GM19397 (cell line): ENCODE measurements around the gene ATP6V1C2.
"Not testable (repeated sequence)": the region's sequence is repeated elsewhere in the genome, so short reads cannot be mapped to it uniquely, and the experiment has no call there.

ENCODE experiments used
- ATAC-seq: cut with Tn5 transposase; IDR thresholded peaks from one replicate; pipeline ENCODE4 v1.9.1; 2021; ENCODE audit warnings: mild to moderate bottlenecking, moderate library complexity; ENCODE audit not compliant: unreplicated experiment

The ATP6V1C2 gene

DNA sequence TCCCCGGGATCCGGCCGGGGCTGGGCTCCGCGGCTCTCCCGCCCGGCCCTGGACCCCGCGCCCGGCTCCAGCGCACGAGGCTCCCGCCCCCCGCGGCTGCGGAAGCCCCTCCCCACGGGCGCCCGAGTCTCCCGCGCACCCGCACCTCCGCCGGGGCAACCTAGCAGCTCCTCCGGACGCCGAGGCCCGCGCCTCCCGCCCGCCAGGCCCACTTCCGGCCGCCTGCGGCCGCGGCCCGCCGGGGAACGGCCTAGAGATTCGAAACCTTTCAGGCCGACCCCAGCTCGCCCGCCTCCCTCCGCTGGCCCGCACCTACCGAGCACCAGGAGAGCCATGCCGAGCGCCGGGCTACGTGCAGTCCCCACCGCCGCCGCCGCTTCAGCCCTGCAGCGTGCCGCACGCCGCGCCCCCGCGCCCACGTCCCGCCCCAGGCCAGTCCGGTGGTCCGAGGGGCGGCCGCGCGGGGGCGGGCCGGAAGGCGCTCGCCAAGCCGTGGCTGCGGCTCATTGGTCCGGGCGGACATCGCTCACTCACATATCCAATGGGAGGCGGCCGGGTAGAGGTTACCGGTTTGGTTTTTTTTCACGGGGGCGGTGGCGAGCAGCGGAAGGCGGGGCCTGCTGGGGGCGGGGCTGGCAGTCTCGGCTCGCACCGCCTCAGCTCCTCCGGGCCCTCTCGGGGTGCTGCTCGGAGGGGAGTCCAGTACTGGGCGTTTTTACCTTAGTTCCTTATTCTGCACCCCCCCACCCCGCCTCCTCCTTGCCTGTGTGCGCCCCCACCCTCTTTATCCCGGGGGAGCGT lies 91.1 kb downstream of the ATP6V1C2 start, which contains the start of gene PDIA6:
Gene PDIA6, minus strand, starts transcription at position 424 of the 801 bp plus-strand sequence. Its CDS starts 89 bp downstream, at position 335.
- ATAC-seq = peak; percentile 94

DNA sequence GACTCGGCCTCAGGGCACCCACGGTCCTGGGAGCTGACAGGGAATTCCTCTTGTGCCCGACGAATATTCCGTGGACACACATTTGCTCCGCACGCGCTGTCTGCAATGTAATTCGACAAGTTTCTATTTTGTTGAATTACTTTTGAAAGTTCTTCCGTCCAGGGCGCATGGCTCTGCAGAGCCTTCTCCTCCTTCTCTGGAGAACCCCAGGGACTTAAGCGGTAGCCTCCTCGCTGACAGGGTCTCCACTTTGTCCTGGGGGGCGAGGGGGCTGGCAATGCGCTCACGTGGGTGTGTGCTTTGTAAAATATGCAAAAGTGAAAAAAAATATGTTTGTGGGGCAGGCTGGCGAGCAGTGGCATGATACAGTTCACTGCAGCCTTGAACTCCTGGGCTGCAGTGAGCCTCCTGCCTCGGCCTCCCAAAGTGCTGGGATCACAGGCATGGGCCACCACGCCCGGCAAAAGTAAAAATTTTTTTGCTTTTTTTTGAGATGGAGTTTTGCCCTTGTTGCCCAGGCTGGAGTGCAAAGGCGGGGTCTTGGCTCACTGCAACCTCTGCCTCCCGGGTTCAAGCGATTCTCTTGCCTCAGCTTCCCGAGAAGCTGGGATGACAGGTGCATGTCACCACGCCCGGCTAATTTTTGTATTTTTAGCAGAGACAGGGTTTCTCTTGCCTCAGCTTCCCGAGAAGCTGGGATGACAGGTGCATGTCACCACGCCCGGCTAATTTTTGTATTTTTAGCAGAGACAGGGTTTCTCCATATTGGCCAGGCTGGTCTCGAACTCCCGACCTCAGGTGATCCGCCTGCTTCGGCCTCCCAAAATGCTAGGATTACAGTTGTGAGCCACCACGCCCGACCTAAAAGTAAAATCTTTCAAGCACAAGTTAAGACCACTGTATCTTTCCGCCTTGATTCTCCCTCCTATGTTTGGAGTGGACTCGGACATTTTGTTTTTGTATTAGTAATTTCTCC lies 92.0 kb downstream of the ATP6V1C2 start:
- not testable (repeated sequence) for ATAC-seq

DNA sequence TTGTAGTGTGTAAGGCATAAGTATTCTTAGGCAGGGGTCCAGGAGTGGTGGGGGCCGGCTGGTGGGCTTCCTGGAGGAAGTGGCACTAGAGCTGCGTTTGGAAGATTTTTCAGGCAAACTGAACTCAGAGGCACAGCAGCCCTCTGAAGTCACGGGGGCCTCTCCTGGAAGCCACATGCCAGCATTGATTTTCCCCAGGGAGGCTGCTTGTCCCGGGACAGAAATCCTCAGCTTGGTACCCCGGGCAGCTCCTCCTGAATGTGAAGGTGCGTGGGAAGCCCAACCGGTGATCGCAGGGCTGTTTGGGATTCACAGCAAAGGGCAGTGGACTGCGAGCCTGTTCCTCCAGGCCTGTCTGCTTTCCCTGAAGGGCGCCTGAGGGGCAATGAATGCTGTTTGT lies 92.7 kb downstream of the ATP6V1C2 start:
- ATAC-seq = no peak

DNA sequence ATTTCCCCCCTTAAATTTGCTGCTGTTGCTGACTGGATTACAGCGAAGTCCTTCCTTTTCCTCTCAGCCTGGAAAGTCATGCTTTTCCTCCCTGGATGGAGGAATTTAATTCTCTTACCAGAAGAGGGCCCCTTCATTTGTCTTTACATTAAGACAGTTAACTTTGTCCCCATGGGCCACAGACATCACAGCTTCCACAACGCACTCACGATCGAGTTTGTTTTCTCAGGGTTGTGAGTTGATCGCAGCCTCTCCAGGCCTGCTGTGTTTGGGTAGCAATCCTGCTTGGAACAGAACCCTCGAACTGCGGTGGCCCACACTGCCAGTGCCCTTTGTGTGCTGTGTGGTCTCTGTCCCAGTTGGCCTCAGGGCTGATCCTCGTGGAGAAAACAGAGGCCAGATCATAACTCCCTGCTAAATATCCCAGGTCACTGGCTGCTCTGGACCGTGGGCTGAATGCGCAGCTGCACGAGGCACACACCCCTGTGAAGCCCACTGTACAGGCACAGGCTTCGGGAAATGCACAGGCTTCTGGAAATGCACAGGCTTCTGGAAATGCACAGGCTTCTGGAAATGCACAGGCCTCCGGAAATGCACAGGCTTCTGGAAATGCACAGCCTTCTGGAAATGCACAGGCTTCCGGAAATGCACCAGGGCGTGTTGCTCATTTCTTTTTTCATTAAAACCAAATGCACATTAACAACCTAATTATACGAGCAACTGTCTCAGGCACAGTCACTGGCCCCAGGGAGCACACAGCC lies 93.3 kb downstream of the ATP6V1C2 start:
- ATAC-seq = no peak

DNA sequence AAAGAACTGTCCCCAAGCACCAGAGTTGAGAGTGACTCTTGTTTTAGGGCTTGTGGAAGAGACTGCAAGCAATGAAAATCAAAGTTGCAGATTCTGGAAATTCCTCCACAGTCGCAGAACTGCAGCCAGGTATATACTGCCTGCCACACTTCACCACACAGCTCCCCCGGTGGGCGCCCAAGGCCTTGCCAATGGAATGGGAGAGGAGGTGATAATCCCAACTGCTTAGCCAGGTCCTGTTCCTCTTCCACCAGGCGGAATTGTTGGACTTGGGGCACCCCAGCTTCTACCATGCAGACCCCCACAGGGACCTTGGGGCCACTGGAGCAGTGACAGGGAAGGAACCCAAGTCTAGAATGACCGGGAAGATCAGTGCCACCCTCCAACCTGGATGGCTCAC lies 96.0 kb downstream of the ATP6V1C2 start:
- no peak for ATAC-seq

DNA sequence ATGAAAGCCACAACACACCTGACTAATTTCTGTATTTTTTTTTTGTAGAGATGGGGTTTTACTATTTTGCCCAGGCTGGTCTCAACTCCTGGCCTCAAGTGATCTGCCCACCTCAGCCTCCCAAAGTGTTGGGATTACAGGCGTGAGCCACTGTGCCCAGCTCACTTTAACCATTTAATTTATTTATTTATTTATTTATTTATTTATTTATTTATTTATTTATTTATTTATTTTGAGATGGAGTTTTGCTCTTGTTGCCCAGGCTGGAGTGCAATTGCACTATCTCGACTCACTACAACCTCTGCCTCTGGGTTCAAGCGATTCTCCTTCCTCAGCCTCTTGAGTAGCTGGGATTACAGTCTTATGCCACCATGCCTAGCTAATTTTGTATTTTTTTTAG lies 96.9 kb downstream of the ATP6V1C2 start:
- not testable (repeated sequence) for ATAC-seq

DNA sequence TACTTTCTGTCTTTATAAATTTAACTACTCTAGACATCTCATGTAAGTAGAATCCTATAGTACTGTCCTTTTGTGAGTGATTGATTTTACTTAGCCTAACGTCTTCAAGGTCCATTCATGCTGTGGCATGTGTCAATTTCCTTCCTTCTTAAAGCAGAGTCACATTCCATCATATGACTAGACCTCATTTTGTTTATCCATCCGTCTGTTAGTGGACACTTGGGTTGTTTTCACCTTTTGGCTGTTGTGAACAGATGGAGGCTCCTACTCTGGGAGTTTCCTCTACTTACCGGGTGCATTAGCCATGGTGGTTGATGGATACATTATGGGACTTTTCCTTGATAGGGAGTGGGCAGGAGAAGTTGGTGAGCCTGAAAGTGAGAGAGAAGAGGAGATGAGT lies 97.6 kb downstream of the ATP6V1C2 start:
- ATAC-seq = no peak

DNA sequence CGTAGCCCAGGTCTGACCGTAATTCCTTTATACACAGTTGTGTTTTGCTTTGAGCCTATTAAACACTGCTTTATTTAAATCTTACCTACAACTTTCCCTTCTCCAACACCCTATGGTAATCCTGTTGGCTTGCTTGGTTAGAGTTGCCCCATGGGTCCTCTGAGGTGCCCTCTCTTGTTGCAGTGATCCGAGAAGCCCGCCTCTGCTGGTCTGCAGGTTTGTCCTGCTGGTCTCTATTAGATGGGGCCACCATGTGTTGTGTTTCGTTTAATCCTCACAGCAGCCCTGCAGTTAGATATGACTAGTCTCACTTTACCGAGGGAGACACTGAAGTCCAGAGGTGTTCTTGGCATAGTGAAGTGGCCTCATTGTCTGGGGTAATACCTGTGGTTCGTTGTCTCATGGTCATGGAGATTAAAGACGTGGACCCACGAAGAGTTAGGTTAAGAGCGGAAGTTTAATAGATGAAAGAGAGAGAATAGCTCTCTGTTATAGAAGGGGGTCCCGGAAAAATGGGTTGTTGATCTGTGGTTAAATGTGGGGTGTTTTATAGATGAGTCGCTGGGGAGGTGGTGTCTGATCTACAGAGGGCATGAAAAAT lies 98.4 kb downstream of the ATP6V1C2 start:
- ATAC-seq = no peak

DNA sequence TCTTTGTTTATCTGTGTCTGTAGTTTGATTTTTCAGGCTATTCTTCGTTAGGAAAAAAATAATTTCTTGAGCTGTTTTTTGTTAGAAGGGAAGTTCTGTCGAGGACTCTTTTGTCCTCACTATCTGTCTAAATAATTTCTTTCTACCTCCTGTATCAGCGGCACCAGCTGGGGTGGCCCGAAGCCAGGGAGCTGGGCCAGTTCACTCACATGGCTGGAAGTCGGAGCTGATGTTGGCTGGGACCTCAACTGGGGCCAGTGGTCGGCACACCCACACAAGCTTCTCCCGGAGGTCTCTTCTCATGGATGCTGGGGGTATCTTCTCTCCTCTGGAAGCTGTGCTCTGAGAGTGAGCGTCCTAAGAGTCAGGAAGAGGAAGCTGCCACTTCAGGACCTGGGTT lies 99.1 kb downstream of the ATP6V1C2 start:
- no peak for ATAC-seq

DNA sequence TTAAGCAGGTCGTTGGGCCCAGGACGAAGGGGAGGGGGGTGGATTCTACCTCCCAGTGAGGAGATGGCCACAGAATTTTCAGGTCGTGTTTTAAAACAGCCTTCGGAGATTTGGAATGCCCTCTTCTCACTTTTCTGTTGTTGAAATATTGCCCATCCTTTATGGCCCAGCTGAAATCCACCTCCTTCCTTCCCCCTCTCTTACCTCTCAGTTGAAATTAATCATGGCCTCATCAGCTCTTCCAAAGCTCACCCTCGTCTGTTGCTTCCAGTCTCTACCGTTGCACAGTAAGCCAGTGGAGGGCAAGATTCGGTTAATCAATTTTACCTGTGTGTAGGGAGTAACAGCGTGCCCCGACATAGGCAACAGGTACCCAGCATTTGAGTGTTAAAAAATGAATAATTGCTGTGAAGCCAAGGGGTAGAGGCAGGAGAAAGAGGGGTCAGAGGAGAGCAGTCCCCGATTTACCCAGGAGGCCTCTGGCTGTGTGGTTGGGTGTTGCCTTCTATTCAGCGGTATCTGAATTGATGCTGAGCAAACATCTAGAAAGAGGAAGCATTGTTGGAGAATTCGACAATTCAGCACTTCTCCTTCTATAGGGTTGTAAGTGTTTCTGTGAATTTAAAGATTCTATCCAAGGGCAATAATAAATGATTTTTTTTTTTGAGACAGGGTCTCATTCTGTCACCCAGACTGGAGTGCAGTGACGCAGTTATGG lies 99.7 kb downstream of the ATP6V1C2 start:
- ATAC-seq = no peak

DNA sequence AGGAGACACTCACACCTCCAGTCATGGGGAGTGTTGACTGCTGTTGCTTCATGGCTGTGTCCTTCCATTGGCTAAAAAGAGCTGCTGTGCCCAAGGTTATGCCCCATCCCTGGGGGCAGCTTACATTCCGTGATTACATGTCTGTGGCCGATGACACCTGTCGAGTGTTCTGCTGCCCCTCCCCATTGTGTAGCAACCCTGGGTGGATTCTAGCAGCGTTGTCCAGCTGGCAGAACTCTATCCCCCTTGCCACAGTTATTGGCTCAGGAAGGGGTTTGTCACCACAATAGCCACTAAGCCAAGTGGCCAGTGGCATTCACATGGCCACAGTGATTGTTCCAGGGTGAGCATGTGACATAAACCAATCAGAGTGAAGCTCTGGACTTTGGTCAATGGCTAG lies 102.8 kb downstream of the ATP6V1C2 start:
- ATAC-seq = no peak

DNA sequence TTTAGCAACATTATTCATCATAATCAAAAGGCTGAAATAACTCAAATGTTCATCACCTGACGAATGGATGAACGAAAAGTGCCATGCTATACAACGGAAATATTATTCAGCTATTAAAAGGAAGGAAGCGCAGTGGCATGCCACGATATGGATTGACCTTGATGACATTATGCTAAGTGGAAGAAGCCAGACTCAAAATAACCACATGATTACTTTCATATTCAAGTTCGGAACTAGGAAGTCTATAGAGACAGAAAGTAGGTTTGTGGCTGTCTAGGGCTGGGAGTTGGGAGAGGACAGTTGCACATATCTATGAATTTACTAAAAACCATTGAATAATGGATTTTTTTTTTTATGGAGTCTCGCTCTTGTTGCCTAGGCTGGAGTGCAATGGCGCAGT lies 104.6 kb downstream of the ATP6V1C2 start:
- ATAC-seq = no peak

DNA sequence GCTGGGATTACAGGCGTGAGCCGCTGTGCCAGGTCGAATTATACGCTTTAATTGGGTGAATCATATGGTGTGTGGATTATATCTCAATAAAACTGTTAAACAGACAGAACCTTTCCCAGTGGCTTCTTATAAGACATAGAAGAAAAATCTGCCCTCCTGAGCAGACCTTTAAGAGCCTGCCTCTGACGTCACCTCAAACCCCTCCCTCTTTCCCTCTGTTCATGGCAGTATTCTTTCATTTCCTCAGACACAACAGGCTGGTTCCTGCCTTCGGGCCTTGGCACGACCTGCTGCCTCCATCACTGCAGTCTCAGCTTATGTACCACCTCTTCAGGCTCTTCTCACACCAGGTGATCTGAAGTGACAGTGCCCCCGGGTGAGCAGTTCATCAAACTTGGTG lies 105.2 kb downstream of the ATP6V1C2 start:
- no peak for ATAC-seq

DNA sequence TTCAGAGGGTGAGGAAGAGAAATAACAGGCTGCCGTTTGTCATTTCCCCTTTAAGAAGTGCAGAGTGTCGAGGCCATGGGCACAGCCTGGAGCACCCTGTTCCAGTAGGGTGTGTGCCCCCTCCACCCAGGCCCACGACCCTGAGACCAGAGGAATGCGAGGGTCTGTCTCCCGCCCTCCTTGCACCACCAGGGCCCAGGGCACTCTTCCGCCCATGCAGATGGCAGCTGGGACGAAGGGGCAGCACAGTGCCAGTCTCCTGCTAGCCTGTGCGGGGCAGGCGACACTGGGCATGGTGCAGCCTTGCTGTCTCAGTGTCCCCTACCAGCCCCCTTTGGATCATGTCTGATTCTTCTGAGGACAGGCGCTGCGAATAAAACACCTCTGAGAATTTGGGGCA lies 106.9 kb downstream of the ATP6V1C2 start:
- no peak for ATAC-seq

DNA sequence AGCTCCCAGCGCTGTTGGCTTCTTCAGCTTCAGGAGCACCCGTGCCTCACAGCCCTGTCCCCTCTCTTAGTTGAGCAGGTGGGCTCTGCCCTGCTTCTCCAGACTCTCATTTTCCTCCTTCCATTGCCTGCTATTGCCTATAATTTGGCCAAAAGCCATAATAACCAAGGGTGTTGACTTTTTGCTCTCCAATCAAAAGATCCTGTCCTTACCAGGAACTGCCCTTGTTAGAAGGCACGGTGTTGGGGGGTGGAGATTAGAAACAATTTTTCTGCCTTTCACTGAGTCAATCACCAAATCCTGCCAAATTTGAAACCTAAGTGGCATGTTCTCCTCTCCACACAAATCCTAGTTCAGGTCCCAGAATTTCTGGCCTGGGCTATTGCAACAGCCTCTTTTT lies 107.9 kb downstream of the ATP6V1C2 start:
- no peak for ATAC-seq

DNA sequence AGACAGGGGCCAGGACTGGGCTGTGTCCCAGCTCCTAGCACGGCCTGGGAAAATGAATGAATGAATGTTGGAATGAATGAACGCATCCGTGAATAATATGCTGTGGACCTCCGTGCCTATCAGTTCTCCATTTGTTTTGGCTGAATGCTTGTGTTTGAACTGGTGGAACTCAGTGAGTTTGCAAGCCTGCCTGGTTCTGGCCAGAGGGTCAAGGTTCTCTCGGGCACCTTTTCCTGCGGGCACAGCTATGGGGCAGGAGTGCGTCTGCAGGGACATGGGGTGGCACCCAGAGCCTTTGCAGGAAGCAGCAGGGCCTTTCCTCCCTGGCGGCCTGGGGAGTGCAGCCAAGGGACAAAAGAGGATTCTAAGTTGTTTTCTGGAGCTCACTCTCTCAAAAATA lies 108.8 kb downstream of the ATP6V1C2 start:
- ATAC-seq = no peak

DNA sequence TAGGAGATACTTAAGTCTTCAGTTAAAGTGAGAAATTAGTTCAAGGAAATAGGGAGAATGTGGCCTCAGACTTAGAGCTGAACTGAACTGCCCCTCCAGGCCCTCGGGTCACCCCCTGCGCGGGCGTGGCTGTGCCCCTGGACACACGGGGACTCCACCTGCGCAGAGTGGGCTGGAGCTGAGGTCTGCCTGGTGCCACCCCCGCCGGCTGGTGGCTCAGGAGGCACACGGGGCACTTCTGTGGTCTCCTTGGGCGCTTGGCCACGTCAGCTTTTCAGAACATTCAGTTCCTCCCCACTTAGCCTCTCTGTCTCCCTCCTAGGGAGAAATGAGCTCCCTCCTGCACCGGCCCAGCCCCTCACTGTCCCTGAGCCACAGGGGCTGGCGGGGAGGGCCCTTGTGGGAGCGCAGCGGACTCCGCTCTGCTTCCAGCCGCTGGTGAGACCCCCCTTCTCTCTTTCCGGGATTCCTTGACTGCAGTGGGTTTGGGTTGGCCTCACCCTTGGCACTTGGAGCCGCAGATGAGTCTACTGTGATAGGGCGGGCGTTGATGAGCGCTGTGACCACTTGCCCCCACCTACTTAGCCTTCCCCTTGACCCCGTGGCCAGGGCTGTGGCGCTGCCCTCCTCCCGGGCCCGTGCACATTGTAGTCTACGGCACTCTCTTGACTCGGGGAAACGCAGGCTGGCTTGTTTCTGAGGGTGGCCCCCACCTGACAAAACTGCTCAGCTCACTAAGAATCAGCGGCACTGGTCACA lies 109.4 kb downstream of the ATP6V1C2 start:
- no peak for ATAC-seq

DNA sequence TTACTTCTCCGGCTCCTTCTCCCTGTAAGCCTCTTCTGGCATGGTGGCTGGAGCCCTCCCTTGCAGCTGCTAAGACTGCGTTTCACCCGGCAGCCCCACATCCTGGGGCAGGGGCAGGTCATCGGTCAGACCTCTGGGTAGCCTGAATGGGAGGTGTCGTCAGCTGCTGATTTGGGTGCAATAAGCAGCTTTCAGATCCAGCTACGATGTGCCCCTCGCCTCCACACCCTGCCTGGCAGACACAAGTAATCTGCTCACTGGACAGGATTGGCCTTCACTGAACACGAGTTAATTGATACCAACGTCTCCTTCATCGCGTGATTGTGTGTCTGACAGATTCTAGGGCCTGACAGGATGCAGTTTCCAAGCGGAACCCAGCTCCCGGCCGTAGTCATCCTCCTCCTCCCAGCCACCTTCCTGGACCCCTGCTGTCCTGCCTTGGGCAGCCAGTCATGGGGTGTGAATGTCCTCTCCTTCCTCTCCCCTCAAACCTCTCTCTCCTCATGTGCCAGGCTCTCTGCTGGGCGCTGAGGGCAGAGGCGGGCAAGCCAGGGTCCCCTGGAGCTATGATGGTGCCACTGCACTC lies 110.1 kb downstream of the ATP6V1C2 start:
- ATAC-seq = no peak
